Upper lobe of left lung (tissue), 4 donors: ENCODE data around the gene RAD21L1.

ENCODE experiments used
- CTCF ChIP-seq, 6 experiments: fragments of 450-650 bp in 4 of 6; fragments of 200-600 bp in 2 of 6; sonication (generic) in 2 of 6; IDR thresholded peaks; one replicate each; pipeline ENCODE4 v1.5.1; 2016 to 2019; ENCODE audit warnings: antibody characterized with exemption in 6 of 6
- POLR2A ChIP-seq, 4 donors: fragments of 450-650 bp; IDR thresholded peaks; one replicate each; pipeline ENCODE4 v1.5.1; 2016 to 2017; ENCODE audit warnings: antibody characterized with exemption in 4 of 4, mild to moderate bottlenecking in 2 of 4

DNA sequence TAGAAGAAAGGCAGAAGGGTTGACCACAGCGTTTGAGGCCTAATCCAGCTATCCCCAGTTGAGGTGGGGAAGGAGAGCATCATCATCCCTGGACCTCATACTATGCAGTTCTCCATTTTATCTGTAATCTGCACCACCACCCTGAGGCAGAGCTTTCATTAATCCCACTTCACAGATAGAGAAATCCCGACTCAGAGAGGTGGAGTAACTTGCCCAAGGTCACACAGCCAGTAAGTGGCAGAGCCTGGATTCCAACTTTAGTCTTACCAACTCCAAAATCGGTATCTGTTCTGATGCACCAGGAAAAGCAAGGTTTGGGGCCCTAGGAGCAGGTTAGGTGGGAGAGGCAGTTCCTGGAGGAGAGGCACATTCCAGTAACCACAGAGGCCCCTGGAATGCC is 47.7 kb upstream of the RAD21L1 start:
- no peak for TF ChIP-seq CTCF (IDR thresholded peaks at IDR 0.05)
- TF ChIP-seq POLR2A (IDR thresholded peaks at IDR 0.05): no peak
